HG02884 (cell line): ENCODE data around the gene ANGPTL4.

ENCODE experiments used
- ATAC-seq: cut with Tn5 transposase; IDR thresholded peaks from one replicate; pipeline ENCODE4 v1.9.1; 2021; ENCODE audit warnings: mild to moderate bottlenecking, moderate library complexity; ENCODE audit not compliant: unreplicated experiment

The ANGPTL4 gene

GRCh38 chr19:8387688-8388611 lies 24.0 kb downstream of the ANGPTL4 start:
- no peak for ATAC-seq

DNA sequence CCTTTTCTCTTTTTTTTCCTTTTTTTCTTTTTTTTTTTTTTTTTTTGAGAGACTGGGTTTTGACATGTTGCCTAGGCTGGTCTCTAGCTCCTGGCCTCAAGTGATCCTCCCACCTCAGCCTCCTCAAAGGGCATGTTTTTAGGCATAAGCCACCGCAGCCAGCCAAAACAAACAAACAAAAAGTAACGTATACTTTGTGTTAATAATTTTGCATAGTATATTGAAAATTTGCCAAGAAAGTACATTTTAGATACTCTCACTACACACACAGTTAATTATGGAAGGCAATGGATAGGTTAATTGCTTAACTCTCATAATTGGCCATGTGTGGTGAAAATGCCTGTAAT lies 24.6 kb downstream of the ANGPTL4 start:
- no peak for ATAC-seq

DNA sequence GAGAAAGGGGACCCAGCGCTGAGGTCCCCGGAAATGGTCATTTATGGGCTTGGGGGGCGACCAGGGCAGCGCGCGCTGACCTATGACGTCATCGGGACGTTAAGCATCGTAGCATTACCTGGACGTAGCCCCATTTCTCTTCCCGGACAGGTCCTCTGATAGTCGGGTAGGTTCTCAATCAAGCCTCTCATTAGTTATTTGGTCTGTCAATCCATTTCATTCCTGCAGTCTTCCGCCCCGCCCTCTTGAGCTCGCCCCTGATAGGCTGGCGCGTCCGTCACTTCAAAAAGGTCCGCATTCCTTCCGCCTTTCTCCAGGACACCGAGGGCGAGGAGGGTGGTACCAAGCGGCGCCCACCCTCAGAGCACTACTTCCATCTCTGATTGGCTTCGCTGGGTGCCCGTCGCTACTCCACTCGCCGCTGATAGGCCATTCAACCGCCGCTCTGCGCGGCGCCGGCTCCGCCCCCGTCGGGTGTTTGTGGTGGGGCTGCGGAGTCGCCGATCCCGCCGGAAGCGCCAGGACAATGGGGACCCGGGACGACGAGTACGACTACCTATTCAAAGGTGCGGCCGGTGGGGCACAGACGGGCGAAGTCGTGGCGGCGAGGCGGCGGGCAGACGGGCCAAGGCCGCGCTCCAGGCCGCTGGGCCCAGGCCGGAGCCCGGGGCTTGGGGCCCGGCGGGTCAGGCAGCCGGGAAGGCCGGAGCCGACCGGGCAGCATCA lies 26.1 kb downstream of the ANGPTL4 start, which contains the start of gene RAB11B:
TSS of gene RAB11B (plus strand) at position 470 of the 726 bp plus-strand sequence. CDS start at position 527, 57 bp downstream.
- peak; percentile 92 for ATAC-seq

GRCh38 chr19:8390617-8390981 lies 26.6 kb downstream of the ANGPTL4 start:
- ATAC-seq: no peak

DNA sequence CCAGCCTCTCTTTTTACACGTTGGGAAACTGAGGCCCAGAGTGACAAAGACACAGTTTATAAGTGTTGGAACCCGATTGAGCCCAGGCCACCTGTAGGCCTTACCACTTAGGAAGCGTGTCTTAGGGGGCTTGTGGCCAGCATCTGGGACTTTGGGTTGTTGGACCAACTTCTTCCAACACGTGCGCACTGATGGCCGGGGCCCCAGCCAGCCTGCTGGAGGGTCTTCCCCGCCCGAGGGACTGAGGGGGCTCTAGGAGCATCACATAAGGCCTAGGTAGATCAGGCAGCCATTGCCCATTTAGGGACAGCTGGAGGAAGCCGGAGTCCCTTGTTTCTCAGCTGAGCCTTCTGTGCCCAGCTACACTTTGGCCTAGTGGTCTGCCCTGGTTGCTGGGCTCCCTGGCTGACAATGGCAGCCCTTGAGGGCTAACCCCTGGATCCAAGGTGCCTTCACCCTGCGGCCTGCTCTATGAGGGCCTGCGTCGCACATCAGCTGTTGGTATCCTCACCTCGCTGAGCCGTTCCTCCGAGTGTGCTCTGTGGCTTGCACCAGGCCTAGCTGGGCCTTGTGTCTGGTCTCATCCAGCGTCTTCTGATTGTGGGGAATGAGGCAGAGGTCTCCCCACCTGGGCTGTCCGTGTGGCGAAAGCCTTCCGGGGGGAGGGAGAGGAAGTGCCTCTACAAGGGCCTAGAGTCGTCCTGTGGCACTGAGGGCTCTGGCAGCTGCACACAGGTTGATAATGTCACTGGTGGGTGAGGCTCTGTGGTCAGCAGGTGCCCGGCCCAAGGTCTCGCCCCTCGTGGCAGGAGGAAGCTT lies 27.5 kb downstream of the ANGPTL4 start:
- ATAC-seq: no peak

GRCh38 chr19:8392017-8392591 lies 28.1 kb downstream of the ANGPTL4 start:
- no peak for ATAC-seq

DNA sequence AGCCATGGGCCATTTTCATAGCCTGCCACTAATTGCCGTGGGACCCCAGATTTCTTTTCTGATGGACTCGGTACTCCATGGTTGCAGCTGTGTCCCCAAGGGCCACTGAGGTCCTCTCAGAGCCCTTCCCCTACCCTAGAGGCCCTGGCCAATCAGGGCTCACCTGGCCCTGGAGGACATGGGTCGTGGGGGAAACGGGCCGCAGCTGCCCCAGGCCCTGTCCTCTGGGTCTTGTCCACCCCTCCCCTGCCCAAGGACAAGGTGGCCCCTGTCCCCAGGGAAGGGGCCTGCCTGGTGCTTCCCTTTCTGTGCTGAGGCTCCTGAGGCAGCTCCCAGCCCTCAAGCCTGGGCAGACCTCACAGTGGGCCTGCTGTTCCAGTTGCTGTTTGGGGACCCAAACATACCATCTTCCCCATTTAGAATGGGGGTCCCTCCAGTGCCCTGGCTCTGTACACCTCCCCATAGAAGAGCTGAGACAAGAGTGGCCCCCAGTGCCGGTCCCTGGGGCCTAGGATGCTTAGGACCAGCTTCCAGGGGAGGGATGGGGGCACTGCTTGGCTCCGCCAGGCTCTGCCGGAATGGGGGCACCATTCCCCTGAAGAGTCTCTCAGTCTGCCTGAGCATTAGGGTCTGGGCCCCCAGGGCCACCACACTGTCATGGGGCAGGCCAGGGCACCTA lies 29.4 kb downstream of the ANGPTL4 start:
- no peak for ATAC-seq

DNA sequence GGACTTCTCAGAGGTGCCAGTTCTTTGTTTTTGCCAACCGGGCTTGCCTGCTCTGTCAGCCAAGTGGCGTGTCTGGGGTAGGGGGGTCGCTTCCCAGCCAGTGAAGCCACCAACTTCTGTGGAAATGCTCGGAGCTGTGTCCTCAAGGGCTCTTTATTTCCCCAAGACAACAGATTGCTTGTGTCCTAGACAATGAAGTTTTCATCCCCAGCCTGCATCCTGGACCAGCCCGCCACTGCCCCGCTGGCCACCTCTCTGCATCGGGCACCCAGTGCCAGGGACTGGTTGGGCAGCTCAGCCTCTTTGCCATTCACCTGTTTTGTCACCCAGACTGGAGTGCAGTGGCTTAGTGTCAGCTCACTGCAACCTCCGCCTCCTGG lies 29.9 kb downstream of the ANGPTL4 start:
- no peak for ATAC-seq

DNA sequence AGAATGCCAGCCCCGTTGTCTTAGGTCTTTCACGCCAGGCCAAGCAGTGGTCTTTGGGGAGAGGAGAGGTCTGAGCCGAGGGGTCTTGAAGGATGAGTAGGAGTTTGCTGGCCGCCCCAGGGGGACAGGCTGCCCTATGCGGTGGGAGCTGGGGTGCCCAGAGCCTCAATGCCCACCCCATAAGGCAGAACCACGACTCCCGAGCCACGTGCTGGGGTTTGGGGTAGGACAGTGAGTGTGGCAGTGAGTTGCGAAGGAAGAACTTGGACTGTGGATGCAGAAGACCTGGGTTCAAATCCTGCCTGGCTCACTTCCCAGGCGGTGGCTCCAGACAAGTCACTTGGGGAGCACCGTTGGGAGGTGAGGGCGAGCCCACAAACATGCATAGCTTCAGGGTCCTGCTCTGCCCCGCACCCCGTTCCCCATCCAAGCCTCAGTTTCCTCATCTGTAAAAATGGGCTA lies 31.7 kb downstream of the ANGPTL4 start:
- ATAC-seq: no peak

DNA sequence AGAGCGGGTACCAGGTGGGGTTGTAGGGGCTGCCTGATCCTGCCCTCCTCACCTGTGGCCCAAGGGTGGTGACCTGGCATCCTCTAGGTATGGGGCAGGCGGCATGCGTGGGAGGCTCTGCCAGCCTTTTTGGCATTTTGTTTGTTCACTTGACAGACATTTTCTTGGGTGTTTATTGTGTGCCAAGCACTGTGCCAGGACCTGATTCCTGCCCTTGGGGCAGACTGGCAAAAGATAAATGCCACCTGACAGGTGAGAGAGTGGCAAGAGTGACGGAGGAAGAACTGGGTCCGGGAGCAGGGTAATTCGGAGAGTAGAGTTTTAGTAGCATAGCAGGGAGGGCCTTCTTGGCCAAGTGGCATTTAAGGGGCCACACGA lies 32.2 kb downstream of the ANGPTL4 start:
- ATAC-seq: no peak

DNA sequence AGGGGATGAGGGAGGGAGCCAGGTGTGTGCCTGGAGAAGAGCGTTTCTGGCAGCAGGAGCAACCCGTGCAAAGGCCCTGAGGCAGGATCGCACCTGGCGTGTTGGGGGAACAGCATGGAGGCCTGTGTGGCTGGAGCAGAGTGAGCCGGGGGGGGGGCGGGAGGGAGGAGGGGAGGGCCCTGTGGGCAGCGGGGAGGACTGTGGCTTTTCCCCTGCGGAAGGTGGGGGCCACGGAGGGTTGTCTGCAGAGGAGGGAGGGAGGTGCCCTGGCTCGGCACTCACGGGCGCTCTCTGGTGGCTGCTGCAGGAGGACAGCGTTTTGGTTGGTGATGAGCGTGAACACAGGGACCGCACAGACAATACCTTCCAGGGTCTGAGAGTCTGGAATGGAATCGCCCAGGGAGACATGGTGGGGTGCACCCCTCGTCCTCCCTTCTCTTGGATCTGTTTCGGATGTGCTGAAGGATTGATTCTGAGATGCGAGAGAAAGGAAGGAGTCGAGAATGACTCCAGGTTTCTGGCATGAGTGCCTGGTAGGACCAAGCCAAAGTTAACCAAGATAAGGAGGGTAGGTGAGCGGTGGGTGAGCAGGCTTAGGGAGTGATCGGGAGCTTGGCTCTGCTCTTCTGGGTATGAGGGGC lies 32.7 kb downstream of the ANGPTL4 start:
- ATAC-seq: no peak

DNA sequence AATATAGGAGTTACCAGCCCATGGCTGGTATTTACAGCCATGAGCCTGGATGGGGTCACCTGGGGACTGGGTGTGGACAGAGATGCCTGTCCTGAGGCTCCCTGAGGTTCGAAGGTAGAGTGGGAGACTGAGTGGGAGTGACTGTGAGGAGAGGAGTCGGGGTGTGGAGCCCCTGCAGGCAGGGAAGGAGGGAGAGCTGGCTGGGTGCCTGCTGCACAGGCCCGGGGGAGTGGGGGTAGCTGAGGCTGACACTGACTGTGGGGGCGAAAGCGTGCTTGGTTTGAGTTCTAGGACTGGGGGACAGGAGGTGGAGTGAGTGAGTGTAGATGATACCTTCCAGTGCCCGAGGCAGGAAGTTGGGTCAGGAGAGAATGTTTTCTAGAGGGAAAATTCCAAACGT lies 33.3 kb downstream of the ANGPTL4 start:
- no peak for ATAC-seq

DNA sequence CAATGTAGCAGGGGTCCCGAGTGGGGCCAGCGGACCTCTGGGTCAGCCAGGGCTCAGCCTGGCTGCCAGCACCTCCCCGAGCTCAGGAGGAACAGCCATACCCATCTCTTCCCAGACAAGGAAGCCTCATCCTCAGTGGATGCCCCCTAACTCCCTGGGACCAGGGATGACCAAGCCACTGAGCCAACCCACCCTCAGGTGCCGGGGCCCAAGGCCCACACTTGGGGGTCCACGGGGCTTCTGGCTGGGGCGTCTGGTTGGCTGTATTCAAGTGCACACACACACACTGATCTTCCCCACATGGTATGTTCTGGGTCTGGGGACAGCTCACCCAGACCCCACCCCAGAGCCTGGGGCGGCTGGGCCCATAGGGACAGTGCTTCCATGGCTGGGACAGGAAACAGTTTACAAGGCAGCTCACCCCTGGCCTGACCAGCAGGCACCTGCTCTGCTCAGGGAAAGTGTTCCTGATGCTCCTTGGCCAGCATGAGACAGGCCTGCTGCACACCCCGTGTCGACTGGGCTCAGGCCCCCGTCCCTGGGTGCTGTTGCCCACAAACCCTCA lies 33.9 kb downstream of the ANGPTL4 start:
- ATAC-seq: no peak

- no peak for ATAC-seq
Measured at GRCh38 chr19:8398311-8398771, 34.4 kb downstream of the ANGPTL4 start.

GRCh38 chr19:8399681-8400188 lies 35.8 kb downstream of the ANGPTL4 start:
- no peak for ATAC-seq

DNA sequence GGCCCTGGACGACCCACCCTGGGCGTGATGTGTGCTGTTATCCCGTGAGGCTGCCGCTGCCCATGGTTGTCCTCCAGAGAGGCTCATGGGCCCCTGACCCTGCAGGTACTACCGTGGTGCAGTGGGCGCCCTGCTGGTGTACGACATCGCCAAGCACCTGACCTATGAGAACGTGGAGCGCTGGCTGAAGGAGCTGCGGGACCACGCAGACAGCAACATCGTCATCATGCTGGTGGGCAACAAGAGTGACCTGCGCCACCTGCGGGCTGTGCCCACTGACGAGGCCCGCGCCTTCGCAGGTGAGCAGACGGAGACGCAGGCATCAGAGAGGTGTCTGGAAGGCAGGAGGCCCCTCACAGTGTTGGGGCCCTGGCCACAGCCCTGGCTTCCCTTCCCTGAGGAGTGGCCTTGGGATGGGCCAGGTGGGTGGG lies 38.0 kb downstream of the ANGPTL4 start:
- no peak for ATAC-seq

DNA sequence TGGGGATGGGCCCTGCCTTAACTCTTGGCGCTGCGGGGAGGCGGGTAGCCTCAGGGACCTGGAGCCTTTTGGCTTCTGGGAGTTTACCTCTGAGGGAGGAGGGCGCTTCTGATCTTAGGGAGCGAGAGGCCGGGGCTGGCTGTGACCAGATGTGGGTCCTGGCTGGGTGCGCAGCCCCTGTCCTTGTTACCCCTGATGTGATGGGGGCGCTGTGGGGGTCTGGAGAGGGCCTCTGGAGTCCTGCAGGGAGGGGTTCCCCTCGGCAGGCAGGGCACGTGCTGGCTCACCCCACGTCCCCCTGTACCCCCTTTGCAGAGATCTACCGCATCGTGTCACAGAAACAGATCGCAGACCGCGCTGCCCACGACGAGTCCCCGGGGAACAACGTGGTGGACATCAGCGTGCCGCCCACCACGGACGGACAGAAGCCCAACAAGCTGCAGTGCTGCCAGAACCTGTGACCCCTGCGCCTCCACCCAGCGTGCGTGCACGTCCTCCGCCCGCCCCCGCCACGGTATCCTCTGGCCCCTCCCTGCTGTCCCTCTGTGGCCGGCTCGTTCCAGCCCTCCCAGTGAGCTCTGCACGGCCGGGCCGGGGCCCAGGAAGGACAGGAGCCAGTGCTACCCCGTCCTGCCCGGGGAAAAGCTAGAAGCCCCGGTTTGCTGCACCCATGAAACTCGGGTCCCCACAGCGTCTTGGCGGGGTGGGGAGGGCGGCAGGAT lies 39.3 kb downstream of the ANGPTL4 start:
- ATAC-seq: no peak

DNA sequence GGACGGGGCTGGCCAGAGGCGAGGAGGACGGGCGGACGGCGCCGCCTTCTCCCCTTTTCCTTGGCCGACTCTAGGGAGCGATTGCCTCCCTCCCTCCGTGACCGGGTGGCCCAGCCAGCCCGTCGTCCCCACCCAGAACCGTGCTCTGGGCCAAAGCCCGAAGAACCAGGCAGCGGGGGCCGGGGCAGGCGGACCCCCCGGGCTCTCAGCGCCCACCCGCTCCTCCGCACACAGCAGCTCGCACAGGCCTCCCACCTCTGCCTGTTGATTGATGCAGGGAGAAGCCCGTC lies 39.8 kb downstream of the ANGPTL4 start:
- ATAC-seq: no peak
